Lower leg skin (tissue), 4 donors: ENCODE measurements around the gene NDST1. TPM values are rescaled to one million over a fixed set of nuclear protein-coding genes. Genes with fewer than 3 reads are reported as not detected.

Source experiments
- DNase-seq, 2 donors: peaks; one replicate each; pipeline ENCODE4 v3.0.0-alpha.2; 2019; ENCODE audit warnings: low spot score in 2 of 2
- H3K4me3 ChIP-seq: fragments of 200-600 bp; sonication (generic); 2 replicates; pipeline ENCODE4 v1.5.1; 2017; ENCODE audit warnings: mild to moderate bottlenecking, low read depth; ENCODE audit not compliant: poor library complexity, severe bottlenecking
- CTCF ChIP-seq, 3 donors: fragments of 450-650 bp; IDR thresholded peaks; one replicate each; pipeline ENCODE4 v1.5.1; 2016; ENCODE audit warnings: antibody characterized with exemption in 3 of 3, mild to moderate bottlenecking in 3 of 3, moderate library complexity in 2 of 3
- POLR2A ChIP-seq, 2 donors: fragments of 450-650 bp; IDR thresholded peaks; one replicate each; pipeline ENCODE4 v1.6.1; 2016 to 2017; ENCODE audit warnings: antibody characterized with exemption in 2 of 2, mild to moderate bottlenecking in 1 of 2, moderate library complexity in 1 of 2
- WGBS, 2 donors: methylation state at CpG; one replicate each; pipeline ENCODE4 v1.1.5; 2018; 5-methylcytosine and 5-hydroxymethylcytosine counted together
- intact Hi-C: fragments of 100-400 bp; cut with DNase I; formaldehyde crosslinking; loops from one replicate; pipeline ENCODE4 v1.15.0; 2023; ENCODE audit warnings: low total_unique reads
- total RNA-seq, 4 donors: library from RNA; depleted of rRNA; stranded (reverse); fragments of >200 nt; gene quantifications; one replicate each; pipeline ENCODE4 v1.1.0, GENCODE V29; 2016

The NDST1 gene
- total RNA-seq, 4 donors from 2014 or later, result 62.9 to 127 (median 115) TPM

- intact Hi-C loops, result no loop called here
- peak overlapping the region; percentile 78 for H3K4me3 ChIP-seq
- WGBS, 2 donors, result 31 to 32% methylated on average over 10 of the region's 10 CpGs
- TF ChIP-seq POLR2A (IDR thresholded peaks at IDR 0.05) (no peak), CTCF (IDR thresholded peaks at IDR 0.05) (no peak)
- DNase-seq, result no peak
Observed at GRCh38 chr5:150487199-150488061, 20.5 kb upstream of the NDST1 start.

GRCh38 chr5:150488519-150489359, 19.2 kb upstream of the NDST1 start:
- intact Hi-C loops, result no loop called here
- WGBS, 2 donors, result 36 to 38% methylated on average over 11 of the region's 11 CpGs
- TF ChIP-seq POLR2A (IDR thresholded peaks at IDR 0.05), result no peak
- no peak for TF ChIP-seq CTCF (IDR thresholded peaks at IDR 0.05)
- no peak for DNase-seq
- no peak overlapping the region for H3K4me3 ChIP-seq

GRCh38 chr5:150489360-150490295, 18.3 kb upstream of the NDST1 start:
- no peak overlapping the region for H3K4me3 ChIP-seq
- no peak for DNase-seq
- intact Hi-C loops, result no loop called here
- 53 to 66% methylated on average over 9 of the region's 9 CpGs for WGBS, 2 donors
- no peak for TF ChIP-seq POLR2A (IDR thresholded peaks at IDR 0.05)
- no peak for TF ChIP-seq CTCF (IDR thresholded peaks at IDR 0.05)

- H3K4me3 ChIP-seq, result no peak overlapping the region
- no peak for TF ChIP-seq POLR2A (IDR thresholded peaks at IDR 0.05)
- no peak for TF ChIP-seq CTCF (IDR thresholded peaks at IDR 0.05)
- no peak for DNase-seq
- intact Hi-C loops, result no loop called here
- 82 to 87% methylated on average over 2 of the region's 2 CpGs for WGBS, 2 donors
Observed at GRCh38 chr5:150490296-150490669, 17.6 kb upstream of the NDST1 start.

- TF ChIP-seq POLR2A (IDR thresholded peaks at IDR 0.05), result no peak
- no peak for TF ChIP-seq CTCF (IDR thresholded peaks at IDR 0.05)
- no peak for DNase-seq
- no peak overlapping the region for H3K4me3 ChIP-seq
- intact Hi-C loops, result no loop called here
- 61 to 83% methylated on average over 1 of the region's 1 CpG for WGBS, 2 donors
Observed at GRCh38 chr5:150490754-150491153, 17.2 kb upstream of the NDST1 start.
